Measurements from ENCODE around the gene COBL.

DNA sequence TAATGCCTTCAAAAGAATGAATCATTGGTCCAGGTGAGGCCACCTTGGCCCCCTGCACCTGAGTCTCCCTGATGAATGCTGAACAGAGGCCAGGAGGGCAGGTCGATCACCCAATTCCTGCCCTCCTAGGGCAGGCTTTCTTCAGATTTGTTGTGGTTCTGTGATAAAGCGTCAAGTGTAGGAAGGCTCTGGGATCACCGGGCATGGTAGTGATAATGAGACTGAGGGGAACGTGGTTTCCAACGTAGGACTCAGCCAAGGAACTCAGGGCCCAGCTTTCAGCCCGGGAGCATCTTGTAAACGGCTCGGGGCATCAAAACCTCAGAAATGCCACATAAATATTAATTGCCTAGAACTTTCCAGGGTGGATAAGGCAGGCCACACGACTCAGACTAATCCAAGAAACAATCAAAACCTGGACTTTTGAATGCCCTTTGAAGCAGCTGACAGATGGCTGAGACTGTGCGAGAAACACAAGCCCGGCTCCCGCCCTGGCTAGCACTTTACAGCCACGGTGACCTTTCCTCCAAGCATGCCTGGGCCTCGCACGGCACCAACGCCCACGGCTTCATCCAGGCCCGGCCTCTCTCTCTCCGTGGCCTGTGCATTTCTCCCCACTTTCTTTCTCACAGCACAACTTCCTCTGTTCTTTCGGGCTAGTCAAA is 294.6 kb downstream of the COBL start:
- no peak for TF ChIP-seq YY1 (IDR thresholded peaks at IDR 0.05; ENCODE audit: low read depth)
- TF ChIP-seq EGR1 (IDR thresholded peaks at IDR 0.05): no peak
- no peak for TF ChIP-seq EP300 (IDR thresholded peaks at IDR 0.05; ENCODE audit: borderline replicate concordance)
- TF ChIP-seq, protein P1, sequence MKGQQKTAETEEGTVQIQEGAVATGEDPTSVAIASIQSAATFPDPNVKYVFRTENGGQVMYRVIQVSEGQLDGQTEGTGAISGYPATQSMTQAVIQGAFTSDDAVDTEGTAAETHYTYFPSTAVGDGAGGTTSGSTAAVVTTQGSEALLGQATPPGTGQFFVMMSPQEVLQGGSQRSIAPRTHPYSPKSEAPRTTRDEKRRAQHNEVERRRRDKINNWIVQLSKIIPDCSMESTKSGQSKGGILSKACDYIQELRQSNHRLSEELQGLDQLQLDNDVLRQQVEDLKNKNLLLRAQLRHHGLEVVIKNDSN (IDR thresholded peaks at IDR 0.05): no peak
- TF ChIP-seq REST (IDR thresholded peaks at IDR 0.05; ENCODE audit: low read depth): no peak
- no peak for TF ChIP-seq FOXM1 (IDR thresholded peaks at IDR 0.05; ENCODE audit: borderline replicate concordance, low read depth)
